ENCODE measurements around the gene POLR1C. TPM values are rescaled to one million over a fixed set of nuclear protein-coding genes. Genes with fewer than 3 reads are reported as not detected.

The POLR1C gene
- total and polyA plus RNA-seq, 10 of the 15 experiments (the other 5 are each of a cell fraction or from before 2014, with no cell fraction given): 40.0 to 180 (median 66.2) TPM

DNA sequence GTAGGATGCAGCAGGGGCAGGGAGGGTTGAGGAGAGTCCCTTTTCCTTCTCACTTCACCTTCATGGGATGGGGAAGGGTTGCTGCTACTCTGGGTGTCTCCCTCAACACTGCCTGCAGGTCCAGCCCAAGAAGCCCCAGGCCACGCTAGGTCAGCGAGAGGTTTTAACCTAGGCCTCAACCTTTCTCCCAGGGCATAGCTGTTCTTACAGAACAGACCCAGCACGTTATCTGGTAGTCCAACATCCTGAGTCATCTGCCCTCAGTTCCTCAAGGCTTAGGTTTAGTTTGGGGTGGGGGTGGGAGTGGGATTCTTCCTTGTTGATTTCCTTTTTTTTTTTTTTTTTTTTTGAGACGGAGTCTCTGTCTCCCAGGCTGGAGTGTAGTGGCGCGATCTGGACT is 22.6 kb upstream of the POLR1C start:
- ATAC-seq (no peak), DNase-seq (ENCODE audit: low read depth, low spot score) (no peak), FAIRE-seq (no peak)
- CTCF ChIA-PET: interaction anchor here (1.0 to 7.6 kb wide), 4 partner anchors 13 to 230 kb away, joined by 3 to 70 read pairs (median 4); partner anchors contain the start of gene LRRC73
- POLR2A ChIA-PET: interaction anchor here (0.6 to 1.2 kb wide), 3 partner anchors 53 to 715 kb away, joined by 3 to 6 read pairs (median 5); no protein-coding TSS in a partner anchor
- Histone ChIP-seq H3K9ac (ENCODE audit: control insufficient read depth, insufficient read depth, low read length) (no peak overlapping the region), H3K36me3 (ENCODE audit: control insufficient read depth in 2 of 2, insufficient read depth in 2 of 2, low read length in 1 of 2) (peaks cover 0 to 6% of the 10 kb centered on the region in 2 experiments; a peak in 3 of 4 replicates), H3K79me2 (ENCODE audit: control insufficient read depth, insufficient read depth, low read length) (no peaks in the 10 kb centered on the region), H2AFZ (ENCODE audit: control insufficient read depth, low read depth, low read length) (no peak overlapping the region), H3K4me2 (ENCODE audit: control insufficient read depth, insufficient read depth) (no peak overlapping the region), H3K4me3 (no peak overlapping the region), H3K27ac (ENCODE audit: control insufficient read depth, insufficient read depth) (no peak overlapping the region), H3K4me1 (ENCODE audit: control insufficient read depth, insufficient read depth, low read length) (no peaks in the 10 kb centered on the region), H3K27me3 (replicated peaks in 1 of 2; ENCODE audit: control insufficient read depth in 2 of 2, insufficient read depth in 2 of 2, low read length in 1 of 2) (no peaks in the 10 kb centered on the region), H3K9me3 (replicated peaks; ENCODE audit: control insufficient read depth, insufficient read depth, low read length) (no peaks in the 10 kb centered on the region), H4K20me1 (ENCODE audit: control insufficient read depth, insufficient read depth) (no peaks in the 10 kb centered on the region; the same call in 1 of the 2 replicates)
- intact Hi-C loops (cut with micrococcal nuclease; ENCODE audit: unreplicated experiment): no loop called here
- no TSS peak for BruUV-seq (replicated peaks)
- WGBS (ENCODE audit: insufficient coverage, insufficient replicate concordance, low lambda C conversion rate, missing lambda C conversion rate): 100% methylated on average over 3 of the region's 6 CpGs
- RAD21 ChIA-PET (ENCODE audit: unreplicated experiment): no interaction called here
- in situ Hi-C loops (cut with MboI): no loop called here
- SMC1A ChIA-PET (ENCODE audit: uncharacterized antibody, unreplicated experiment): interaction anchor here (0.5 to 1.7 kb wide), 4 partner anchors 9 to 104 kb away, joined by 3 to 5 read pairs (median 4); no protein-coding TSS in a partner anchor
- TF ChIP-seq, protein P1, sequence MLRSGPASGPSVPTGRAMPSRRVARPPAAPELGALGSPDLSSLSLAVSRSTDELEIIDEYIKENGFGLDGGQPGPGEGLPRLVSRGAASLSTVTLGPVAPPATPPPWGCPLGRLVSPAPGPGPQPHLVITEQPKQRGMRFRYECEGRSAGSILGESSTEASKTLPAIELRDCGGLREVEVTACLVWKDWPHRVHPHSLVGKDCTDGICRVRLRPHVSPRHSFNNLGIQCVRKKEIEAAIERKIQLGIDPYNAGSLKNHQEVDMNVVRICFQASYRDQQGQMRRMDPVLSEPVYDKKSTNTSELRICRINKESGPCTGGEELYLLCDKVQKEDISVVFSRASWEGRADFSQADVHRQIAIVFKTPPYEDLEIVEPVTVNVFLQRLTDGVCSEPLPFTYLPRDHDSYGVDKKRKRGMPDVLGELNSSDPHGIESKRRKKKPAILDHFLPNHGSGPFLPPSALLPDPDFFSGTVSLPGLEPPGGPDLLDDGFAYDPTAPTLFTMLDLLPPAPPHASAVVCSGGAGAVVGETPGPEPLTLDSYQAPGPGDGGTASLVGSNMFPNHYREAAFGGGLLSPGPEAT (IDR thresholded peaks at IDR 0.05; ENCODE audit: low read depth): no peak
- TF ChIP-seq POLR2A (IDR thresholded peaks at IDR 0.05; ENCODE audit: low read depth, low read length) (no peak), SP1 (IDR thresholded peaks at IDR 0.05; ENCODE audit: low read depth, low read length) (no peak), CBX5 (IDR thresholded peaks at IDR 0.05; ENCODE audit: low read depth) (no peak), BCL11A (IDR thresholded peaks at IDR 0.05; ENCODE audit: low read depth, low read length) (no peak), CREB1 (IDR thresholded peaks at IDR 0.05; ENCODE audit: low read depth) (no peak), RB1 (IDR thresholded peaks at IDR 0.05; ENCODE audit: borderline replicate concordance) (no peak), IRF4 (IDR thresholded peaks at IDR 0.05; ENCODE audit: low read depth, low read length) (no peak), SREBF1 (IDR thresholded peaks at IDR 0.05; ENCODE audit: low read length) (no peak), ZSCAN29 (IDR thresholded peaks at IDR 0.05) (no peak), EGR1 (IDR thresholded peaks at IDR 0.05; ENCODE audit: borderline replicate concordance in 1 of 2, low read depth in 2 of 2, low read length in 2 of 2) (no peak), SMAD5 (IDR thresholded peaks at IDR 0.05; ENCODE audit: low read depth) (no peak)
- TF ChIP-seq, protein P2, sequence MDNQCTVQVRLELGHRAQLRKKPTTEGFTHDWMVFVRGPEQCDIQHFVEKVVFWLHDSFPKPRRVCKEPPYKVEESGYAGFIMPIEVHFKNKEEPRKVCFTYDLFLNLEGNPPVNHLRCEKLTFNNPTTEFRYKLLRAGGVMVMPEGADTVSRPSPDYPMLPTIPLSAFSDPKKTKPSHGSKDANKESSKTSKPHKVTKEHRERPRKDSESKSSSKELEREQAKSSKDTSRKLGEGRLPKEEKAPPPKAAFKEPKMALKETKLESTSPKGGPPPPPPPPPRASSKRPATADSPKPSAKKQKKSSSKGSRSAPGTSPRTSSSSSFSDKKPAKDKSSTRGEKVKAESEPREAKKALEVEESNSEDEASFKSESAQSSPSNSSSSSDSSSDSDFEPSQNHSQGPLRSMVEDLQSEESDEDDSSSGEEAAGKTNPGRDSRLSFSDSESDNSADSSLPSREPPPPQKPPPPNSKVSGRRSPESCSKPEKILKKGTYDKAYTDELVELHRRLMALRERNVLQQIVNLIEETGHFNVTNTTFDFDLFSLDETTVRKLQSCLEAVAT (IDR thresholded peaks at IDR 0.05): no peak
- TF ChIP-seq, protein P3, sequence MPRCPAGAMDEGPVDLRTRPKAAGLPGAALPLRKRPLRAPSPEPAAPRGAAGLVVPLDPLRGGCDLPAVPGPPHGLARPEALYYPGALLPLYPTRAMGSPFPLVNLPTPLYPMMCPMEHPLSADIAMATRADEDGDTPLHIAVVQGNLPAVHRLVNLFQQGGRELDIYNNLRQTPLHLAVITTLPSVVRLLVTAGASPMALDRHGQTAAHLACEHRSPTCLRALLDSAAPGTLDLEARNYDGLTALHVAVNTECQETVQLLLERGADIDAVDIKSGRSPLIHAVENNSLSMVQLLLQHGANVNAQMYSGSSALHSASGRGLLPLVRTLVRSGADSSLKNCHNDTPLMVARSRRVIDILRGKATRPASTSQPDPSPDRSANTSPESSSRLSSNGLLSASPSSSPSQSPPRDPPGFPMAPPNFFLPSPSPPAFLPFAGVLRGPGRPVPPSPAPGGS (IDR thresholded peaks at IDR 0.05; ENCODE audit: borderline replicate concordance, insufficient read depth, low read depth, low read length, poor library complexity, severe bottlenecking): no peak
- TF ChIP-seq, protein P4, sequence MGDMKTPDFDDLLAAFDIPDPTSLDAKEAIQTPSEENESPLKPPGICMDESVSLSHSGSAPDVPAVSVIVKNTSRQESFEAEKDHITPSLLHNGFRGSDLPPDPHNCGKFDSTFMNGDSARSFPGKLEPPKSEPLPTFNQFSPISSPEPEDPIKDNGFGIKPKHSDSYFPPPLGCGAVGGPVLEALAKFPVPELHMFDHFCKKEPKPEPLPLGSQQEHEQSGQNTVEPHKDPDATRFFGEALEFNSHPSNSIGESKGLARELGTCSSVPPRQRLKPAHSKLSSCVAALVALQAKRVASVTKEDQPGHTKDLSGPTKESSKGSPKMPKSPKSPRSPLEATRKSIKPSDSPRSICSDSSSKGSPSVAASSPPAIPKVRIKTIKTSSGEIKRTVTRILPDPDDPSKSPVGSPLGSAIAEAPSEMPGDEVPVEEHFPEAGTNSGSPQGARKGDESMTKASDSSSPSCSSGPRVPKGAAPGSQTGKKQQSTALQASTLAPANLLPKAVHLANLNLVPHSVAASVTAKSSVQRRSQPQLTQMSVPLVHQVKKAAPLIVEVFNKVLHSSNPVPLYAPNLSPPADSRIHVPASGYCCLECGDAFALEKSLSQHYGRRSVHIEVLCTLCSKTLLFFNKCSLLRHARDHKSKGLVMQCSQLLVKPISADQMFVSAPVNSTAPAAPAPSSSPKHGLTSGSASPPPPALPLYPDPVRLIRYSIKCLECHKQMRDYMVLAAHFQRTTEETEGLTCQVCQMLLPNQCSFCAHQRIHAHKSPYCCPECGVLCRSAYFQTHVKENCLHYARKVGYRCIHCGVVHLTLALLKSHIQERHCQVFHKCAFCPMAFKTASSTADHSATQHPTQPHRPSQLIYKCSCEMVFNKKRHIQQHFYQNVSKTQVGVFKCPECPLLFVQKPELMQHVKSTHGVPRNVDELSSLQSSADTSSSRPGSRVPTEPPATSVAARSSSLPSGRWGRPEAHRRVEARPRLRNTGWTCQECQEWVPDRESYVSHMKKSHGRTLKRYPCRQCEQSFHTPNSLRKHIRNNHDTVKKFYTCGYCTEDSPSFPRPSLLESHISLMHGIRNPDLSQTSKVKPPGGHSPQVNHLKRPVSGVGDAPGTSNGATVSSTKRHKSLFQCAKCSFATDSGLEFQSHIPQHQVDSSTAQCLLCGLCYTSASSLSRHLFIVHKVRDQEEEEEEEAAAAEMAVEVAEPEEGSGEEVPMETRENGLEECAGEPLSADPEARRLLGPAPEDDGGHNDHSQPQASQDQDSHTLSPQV (IDR thresholded peaks at IDR 0.05): no peak

All from GM12878 (cell line).